ENCODE results near the gene HNRNPA0.

DNA sequence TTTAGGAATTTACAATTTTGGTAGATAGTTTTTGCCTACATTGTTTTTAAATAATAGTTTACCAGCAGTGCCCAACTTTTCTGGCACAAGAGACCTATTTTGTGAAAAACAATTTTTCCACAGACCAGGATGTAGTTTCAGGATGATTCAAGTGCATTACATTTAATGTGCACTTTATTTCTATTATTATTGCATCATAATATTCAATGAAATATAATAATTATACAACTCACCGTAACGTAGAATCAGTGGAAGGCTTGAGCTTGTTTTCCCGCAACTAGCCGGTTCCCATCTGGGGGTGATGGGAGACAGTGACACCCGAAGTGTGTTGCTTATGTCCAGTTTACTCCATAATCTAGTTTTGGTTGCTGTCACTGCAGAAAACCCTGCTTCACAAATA is 3.5 kb upstream of the HNRNPA0 start:
- TF ChIP-seq, protein P1, sequence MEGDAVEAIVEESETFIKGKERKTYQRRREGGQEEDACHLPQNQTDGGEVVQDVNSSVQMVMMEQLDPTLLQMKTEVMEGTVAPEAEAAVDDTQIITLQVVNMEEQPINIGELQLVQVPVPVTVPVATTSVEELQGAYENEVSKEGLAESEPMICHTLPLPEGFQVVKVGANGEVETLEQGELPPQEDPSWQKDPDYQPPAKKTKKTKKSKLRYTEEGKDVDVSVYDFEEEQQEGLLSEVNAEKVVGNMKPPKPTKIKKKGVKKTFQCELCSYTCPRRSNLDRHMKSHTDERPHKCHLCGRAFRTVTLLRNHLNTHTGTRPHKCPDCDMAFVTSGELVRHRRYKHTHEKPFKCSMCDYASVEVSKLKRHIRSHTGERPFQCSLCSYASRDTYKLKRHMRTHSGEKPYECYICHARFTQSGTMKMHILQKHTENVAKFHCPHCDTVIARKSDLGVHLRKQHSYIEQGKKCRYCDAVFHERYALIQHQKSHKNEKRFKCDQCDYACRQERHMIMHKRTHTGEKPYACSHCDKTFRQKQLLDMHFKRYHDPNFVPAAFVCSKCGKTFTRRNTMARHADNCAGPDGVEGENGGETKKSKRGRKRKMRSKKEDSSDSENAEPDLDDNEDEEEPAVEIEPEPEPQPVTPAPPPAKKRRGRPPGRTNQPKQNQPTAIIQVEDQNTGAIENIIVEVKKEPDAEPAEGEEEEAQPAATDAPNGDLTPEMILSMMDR (IDR thresholded peaks at IDR 0.05) = no peak
- TF ChIP-seq POLR2A (IDR thresholded peaks at IDR 0.05) (no peak), POLR2AphosphoS5 (IDR thresholded peaks at IDR 0.05) (no peak), EP300 (IDR thresholded peaks at IDR 0.05; ENCODE audit: low read depth) (no peak)

All from transverse colon (tissue), 4 donors.